ENCODE data around the gene DEFB131B. TPM values are rescaled to one million over a fixed set of nuclear protein-coding genes. Genes with fewer than 3 reads are reported as not detected.

The DEFB131B gene
- total RNA-seq, 1 donor from 2014 or later = not detected

DNA sequence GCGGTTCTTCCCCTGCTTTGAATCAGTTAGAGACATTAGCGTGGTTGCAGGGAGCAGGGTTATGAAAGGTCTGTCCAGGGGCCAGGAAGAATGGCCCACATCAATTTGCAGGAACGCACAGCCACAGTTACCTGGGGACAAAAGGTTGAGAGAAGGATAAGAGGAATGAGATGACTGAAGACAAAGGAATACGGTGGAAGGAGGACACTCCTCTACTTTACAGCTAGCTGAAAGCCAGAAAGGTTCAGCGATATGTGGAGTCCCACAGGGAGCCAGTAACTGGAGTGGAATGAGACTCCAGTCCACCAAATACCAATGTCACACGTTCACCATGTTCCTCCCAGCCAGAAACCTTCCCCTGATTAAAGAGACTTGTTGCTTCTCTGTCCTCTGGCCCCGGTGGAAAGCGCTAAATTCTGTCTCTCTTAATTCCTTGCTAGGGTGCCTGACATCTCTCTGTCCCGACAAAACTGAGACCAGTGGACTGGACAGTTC lies 39.4 kb downstream of the DEFB131B start:
- H3K36me3 ChIP-seq (ENCODE audit: control insufficient read depth, insufficient read depth, low read length) = no peaks in the 10 kb centered on the region

DNA sequence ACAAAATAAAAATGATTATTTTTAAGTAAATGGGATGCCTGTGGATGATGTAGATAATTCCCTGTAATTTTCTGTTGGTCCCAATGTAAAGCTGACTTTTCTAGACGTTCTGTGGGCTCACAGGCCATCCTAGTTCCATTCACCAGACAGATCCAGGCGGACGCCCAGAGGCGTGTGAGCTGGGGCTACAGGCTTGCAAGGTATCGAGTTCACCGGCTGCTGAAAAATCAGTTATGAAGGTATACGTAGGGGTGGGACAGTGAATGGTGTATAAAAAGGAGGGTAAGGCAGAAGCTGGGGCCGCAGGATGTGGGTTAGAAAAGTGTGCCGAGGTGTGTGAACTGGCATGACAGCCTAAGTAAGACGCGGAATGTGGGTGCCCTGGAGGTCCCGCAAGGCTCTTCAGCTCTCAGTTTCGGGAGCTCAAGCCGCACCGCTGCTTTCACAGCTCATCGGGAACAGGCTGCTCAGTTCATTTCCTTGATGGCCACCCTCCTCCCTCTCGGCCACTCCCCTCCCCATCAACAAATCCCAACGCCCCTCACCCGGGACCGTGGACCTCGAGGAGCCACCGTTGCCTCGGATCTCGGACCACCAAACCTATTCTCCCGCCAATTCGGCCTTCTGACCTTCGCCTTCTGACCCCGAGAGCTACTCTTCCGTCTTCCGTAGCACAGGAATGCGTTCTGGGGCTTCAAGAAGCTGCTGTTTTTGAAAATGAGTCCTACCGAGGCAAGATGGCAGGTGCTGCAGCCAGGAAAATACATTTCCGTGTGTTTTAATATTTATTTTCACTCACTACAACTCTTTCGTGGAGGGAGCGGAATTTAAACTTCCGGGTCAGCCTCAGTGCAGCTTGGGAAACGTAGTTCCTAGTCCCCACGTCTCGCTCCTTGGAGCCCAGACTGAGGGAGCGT lies 49.8 kb downstream of the DEFB131B start, which contains the start of gene XNDC1N:
XNDC1N (minus strand) TSS at position 775 of the 917 bp plus-strand sequence. CDS start 5,241 bp downstream, outside the sequence.
- H3K4me3 ChIP-seq (ENCODE audit: low read depth, low read length) = peak within 1 kb of the TSS; percentile 84
- no peak for TF ChIP-seq CTCF (IDR thresholded peaks at IDR 0.05; ENCODE audit: insufficient read depth, low read length, poor library complexity, severe bottlenecking)
- H3K27me3 ChIP-seq (ENCODE audit: control insufficient read depth, insufficient read depth, low read length) = no peaks in the 10 kb centered on the region
- H3K36me3 ChIP-seq (ENCODE audit: control insufficient read depth, insufficient read depth, low read length) = no peaks in the 10 kb centered on the region
- DNase-seq (ENCODE audit: low read depth) = peak; percentile 58

More for the DNA sequence above, 39.4 kb downstream of the DEFB131B start:
- Histone ChIP-seq H3K27me3 (ENCODE audit: control insufficient read depth, insufficient read depth, low read length) (no peaks in the 10 kb centered on the region), H3K4me3 (ENCODE audit: low read depth, low read length) (no peak overlapping the region)
- DNase-seq (ENCODE audit: low read depth) = no peak
- no peak for TF ChIP-seq CTCF (IDR thresholded peaks at IDR 0.05; ENCODE audit: insufficient read depth, low read length, poor library complexity, severe bottlenecking)

- Histone ChIP-seq H3K27me3 (ENCODE audit: control insufficient read depth, insufficient read depth, low read length) (no peaks in the 10 kb centered on the region), H3K36me3 (ENCODE audit: control insufficient read depth, insufficient read depth, low read length) (no peaks in the 10 kb centered on the region), H3K4me3 (ENCODE audit: low read depth, low read length) (peak within 1 kb of the TSS; percentile 84)
- TF ChIP-seq CTCF (IDR thresholded peaks at IDR 0.05; ENCODE audit: insufficient read depth, low read length, poor library complexity, severe bottlenecking) = no peak
- DNase-seq (ENCODE audit: low read depth) = peak; percentile 82
Measured at GRCh38 chr11:71928737-71929443, 50.6 kb downstream of the DEFB131B start, which contains the start of gene RNF121. Gene RNF121 (plus strand): TSS chr11:71929046. CDS start chr11:71929062, 16 bp downstream.

GRCh38 chr11:71929491-71929890 lies 51.2 kb downstream of the DEFB131B start:
- no peak for TF ChIP-seq CTCF (IDR thresholded peaks at IDR 0.05; ENCODE audit: insufficient read depth, low read length, poor library complexity, severe bottlenecking)
- no peaks in the 10 kb centered on the region for H3K36me3 ChIP-seq (ENCODE audit: control insufficient read depth, insufficient read depth, low read length)
- H3K27me3 ChIP-seq (ENCODE audit: control insufficient read depth, insufficient read depth, low read length) = no peaks in the 10 kb centered on the region
- no peak for DNase-seq (ENCODE audit: low read depth)
- peak overlapping the region; percentile 84 for H3K4me3 ChIP-seq (ENCODE audit: low read depth, low read length)

DNA sequence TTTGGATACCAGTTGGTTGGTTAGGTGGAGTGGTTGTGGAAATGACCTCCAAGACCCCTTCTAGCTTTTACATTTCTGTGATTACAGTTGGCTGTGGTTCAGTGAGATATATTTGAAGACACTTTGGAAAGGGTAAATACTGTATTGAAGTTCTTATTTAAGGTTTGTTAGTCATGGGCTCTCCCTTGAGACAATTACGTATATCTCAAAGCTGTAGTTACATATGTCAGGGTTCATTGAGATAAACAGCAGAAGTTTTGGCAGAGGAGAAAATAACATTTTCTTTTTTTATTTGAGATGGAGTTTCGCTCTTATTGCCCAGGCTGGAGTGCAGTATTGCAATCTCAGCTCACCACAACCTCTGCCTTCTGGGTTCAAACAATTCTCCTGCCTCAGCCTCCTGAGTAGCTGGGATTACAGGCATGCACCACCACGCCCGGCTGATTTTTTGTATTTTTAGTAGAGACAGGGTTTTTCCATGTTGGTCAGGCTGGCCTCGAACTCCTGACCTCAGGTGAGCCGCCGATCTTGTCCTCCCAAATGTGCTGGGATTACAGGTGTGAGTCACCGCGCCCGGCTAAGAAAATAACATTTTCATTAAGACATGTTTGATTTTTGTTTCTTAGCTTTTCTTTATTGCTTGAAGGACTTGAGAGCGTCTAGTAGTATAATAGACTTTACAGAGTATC lies 52.4 kb downstream of the DEFB131B start:
- Histone ChIP-seq H3K36me3 (ENCODE audit: control insufficient read depth, insufficient read depth, low read length) (no peaks in the 10 kb centered on the region), H3K4me3 (ENCODE audit: low read depth, low read length) (no peak overlapping the region), H3K27me3 (ENCODE audit: control insufficient read depth, insufficient read depth, low read length) (no peaks in the 10 kb centered on the region)
- DNase-seq (ENCODE audit: low read depth) = no peak
- no peak for TF ChIP-seq CTCF (IDR thresholded peaks at IDR 0.05; ENCODE audit: insufficient read depth, low read length, poor library complexity, severe bottlenecking)
